Glutamatergic neuron (in vitro differentiated cells): ENCODE results near the gene CACHD1. TPM values are rescaled to one million over a fixed set of nuclear protein-coding genes. Genes with fewer than 3 reads are reported as not detected.

ENCODE experiments used
- DNase-seq: peaks from one replicate; pipeline ENCODE4 v3.0.0; 2022
- H3K27ac Mint-ChIP-seq: one replicate; pipeline ENCODE4 v1.8.0; 2020; ENCODE audit warnings: mild to moderate bottlenecking, mixed read lengths, inconsistent platforms; ENCODE audit not compliant: unreplicated experiment
- H3K27me3 Mint-ChIP-seq: one replicate; pipeline ENCODE4 v1.8.0; 2020; ENCODE audit warnings: mild to moderate bottlenecking, moderate library complexity, mixed read lengths, inconsistent platforms; ENCODE audit not compliant: unreplicated experiment
- H3K36me3 Mint-ChIP-seq: one replicate; pipeline ENCODE4 v1.8.0; 2020; ENCODE audit warnings: mild to moderate bottlenecking, mixed read lengths, inconsistent platforms; ENCODE audit not compliant: unreplicated experiment
- H3K4me1 Mint-ChIP-seq: one replicate; pipeline ENCODE4 v1.8.0; 2020; ENCODE audit warnings: mild to moderate bottlenecking, low read depth, mixed read lengths, inconsistent platforms; ENCODE audit not compliant: unreplicated experiment
- H3K4me3 Mint-ChIP-seq: one replicate; pipeline ENCODE4 v1.8.0; 2020; ENCODE audit warnings: mild to moderate bottlenecking, mixed read lengths, inconsistent platforms; ENCODE audit not compliant: unreplicated experiment
- H3K9me3 Mint-ChIP-seq: one replicate; pipeline ENCODE4 v1.8.0; 2020; ENCODE audit warnings: mild to moderate bottlenecking, moderate library complexity, mixed read lengths, inconsistent platforms; ENCODE audit not compliant: unreplicated experiment
- CTCF ChIP-seq: fragments of 200-600 bp; sonication (generic); IDR thresholded peaks from one replicate; pipeline ENCODE4 v1.5.0; 2021; ENCODE audit not compliant: partially characterized antibody, unreplicated experiment
- total RNA-seq: library from RNA; stranded (reverse); fragmentation: NEBNext Ultra II Directional; extraction: Animal tissue kit (Norgen Biotek cat#: 25700); gene quantifications from one replicate; pipeline ENCODE4 v1.2.1, GENCODE V29; 2021; ENCODE audit not compliant: unreplicated experiment

Gene CACHD1
- total RNA-seq, 1 donor from 2014 or later, result 9.4 TPM

- no peak for TF ChIP-seq CTCF
- peaks cover 18% of the 10 kb centered on the region for H3K4me1 Mint-ChIP-seq
- no peaks in the 10 kb centered on the region for H3K36me3 Mint-ChIP-seq
- no peak overlapping the region for H3K4me3 Mint-ChIP-seq
- H3K27me3 Mint-ChIP-seq, result no peaks in the 10 kb centered on the region
- DNase-seq, result no peak
- no peaks in the 10 kb centered on the region for H3K9me3 Mint-ChIP-seq
- H3K27ac Mint-ChIP-seq, result no peak overlapping the region
Observed at GRCh38 chr1:64517640-64518039, 47.7 kb downstream of the CACHD1 start.

- no peak for TF ChIP-seq CTCF
- no peaks in the 10 kb centered on the region for H3K27me3 Mint-ChIP-seq
- no peak overlapping the region for H3K4me3 Mint-ChIP-seq
- no peak for DNase-seq
- no peaks in the 10 kb centered on the region for H3K9me3 Mint-ChIP-seq
- H3K4me1 Mint-ChIP-seq, result peaks cover 16% of the 10 kb centered on the region
- H3K27ac Mint-ChIP-seq, result no peak overlapping the region
- no peaks in the 10 kb centered on the region for H3K36me3 Mint-ChIP-seq
Observed at GRCh38 chr1:64518692-64519481, 49.0 kb downstream of the CACHD1 start.

GRCh38 chr1:64519901-64520300, 50.0 kb downstream of the CACHD1 start:
- Mint-ChIP-seq H3K27me3 (no peaks in the 10 kb centered on the region), H3K4me3 (no peak overlapping the region), H3K9me3 (no peaks in the 10 kb centered on the region), H3K4me1 (peaks cover 10% of the 10 kb centered on the region), H3K36me3 (no peaks in the 10 kb centered on the region), H3K27ac (no peak overlapping the region)
- no peak for TF ChIP-seq CTCF
- no peak for DNase-seq

GRCh38 chr1:64522740-64523139, 52.8 kb downstream of the CACHD1 start:
- H3K27me3 Mint-ChIP-seq, result no peaks in the 10 kb centered on the region
- no peak for DNase-seq
- no peak overlapping the region for H3K4me3 Mint-ChIP-seq
- no peak overlapping the region for H3K27ac Mint-ChIP-seq
- no peaks in the 10 kb centered on the region for H3K36me3 Mint-ChIP-seq
- H3K9me3 Mint-ChIP-seq, result no peaks in the 10 kb centered on the region
- peaks cover 10% of the 10 kb centered on the region for H3K4me1 Mint-ChIP-seq
- no peak for TF ChIP-seq CTCF

- no peak for TF ChIP-seq CTCF
- H3K36me3 Mint-ChIP-seq, result no peaks in the 10 kb centered on the region
- H3K4me1 Mint-ChIP-seq, result peaks cover 10% of the 10 kb centered on the region
- no peak overlapping the region for H3K4me3 Mint-ChIP-seq
- H3K9me3 Mint-ChIP-seq, result no peaks in the 10 kb centered on the region
- H3K27me3 Mint-ChIP-seq, result no peaks in the 10 kb centered on the region
- no peak for DNase-seq
- H3K27ac Mint-ChIP-seq, result no peak overlapping the region
Observed at GRCh38 chr1:64523413-64524337, 53.7 kb downstream of the CACHD1 start.
